GM23338 (cell line): Measurements from ENCODE around the gene KLHDC7A. TPM values are rescaled to one million over a fixed set of nuclear protein-coding genes. Genes with fewer than 3 reads are reported as not detected.
A peak's percentile ranks its signal among the peaks of the same experiment; 100 is the strongest.

Experiments
- ATAC-seq: fragments of 200-7000 bp; cut with Tn5 transposase; 3 replicates; pipeline ENCODE4 v1.9.1; 2020
- DNase-seq: peaks from one replicate; pipeline ENCODE4 v3.0.0-alpha.2; 2015; ENCODE audit warnings: low spot score
- H2AFZ ChIP-seq: fragments of 200-600 bp; sonication (generic); 2 replicates; pipeline ENCODE4 v1.8.0; 2016; ENCODE audit warnings: antibody characterized with exemption, mild to moderate bottlenecking, moderate library complexity
- H3F3A ChIP-seq: fragments of 200-600 bp; sonication (generic); replicated peaks from 2 replicates; pipeline ENCODE4 v1.8.0; 2017; ENCODE audit warnings: antibody characterized with exemption, mixed run types, low read depth
- H3K27ac ChIP-seq: fragments of 200-600 bp; sonication (generic); 2 replicates; pipeline ENCODE4 v1.6.1; 2016; ENCODE audit warnings: low read depth
- H3K27me3 ChIP-seq: fragments of 200-600 bp; sonication (generic); 2 replicates; pipeline ENCODE4 v1.8.0; 2016; ENCODE audit warnings: mild to moderate bottlenecking, mixed run types, moderate library complexity; ENCODE audit not compliant: insufficient read depth
- H3K36me3 ChIP-seq: fragments of 200-600 bp; sonication (generic); 2 replicates; pipeline ENCODE4 v1.8.0; 2016; ENCODE audit warnings: mild to moderate bottlenecking; ENCODE audit not compliant: insufficient read depth
- H3K4me1 ChIP-seq: fragments of 200-600 bp; sonication (generic); 2 replicates; pipeline ENCODE4 v1.8.0; 2016; ENCODE audit warnings: mild to moderate bottlenecking, moderate library complexity; ENCODE audit not compliant: insufficient read depth
- H3K4me2 ChIP-seq: fragments of 200-600 bp; sonication (generic); 2 replicates; pipeline ENCODE4 v1.7.1; 2017; ENCODE audit warnings: mixed run types
- H3K4me3 ChIP-seq: fragments of 200-600 bp; sonication (generic); 2 replicates; pipeline ENCODE4 v1.6.1; 2016; ENCODE audit warnings: mixed run types
- H3K79me2 ChIP-seq: fragments of 200-600 bp; sonication (generic); replicated peaks from 2 replicates; pipeline ENCODE4 v1.8.0; 2017; ENCODE audit warnings: mild to moderate bottlenecking; ENCODE audit not compliant: insufficient read depth
- H3K9me2 ChIP-seq: fragments of 200-600 bp; sonication (generic); 2 replicates; pipeline ENCODE4 v1.8.0; 2017; ENCODE audit not compliant: insufficient read depth
- H4K20me1 ChIP-seq: fragments of 200-600 bp; sonication (generic); replicated peaks from 2 replicates; pipeline ENCODE4 v1.8.0; 2017; ENCODE audit warnings: mild to moderate bottlenecking; ENCODE audit not compliant: insufficient read depth
- H3K27ac Mint-ChIP-seq: 2 replicates; pipeline ENCODE4 v1.8.0; 2020; ENCODE audit warnings: inconsistent platforms, mild to moderate bottlenecking, moderate library complexity, mixed read lengths
- H3K27me3 Mint-ChIP-seq: 3 replicates; pipeline ENCODE4 v1.8.0; 2022; ENCODE audit warnings: low read depth, mild to moderate bottlenecking, moderate library complexity, mixed read lengths, inconsistent platforms; ENCODE audit not compliant: insufficient read depth, poor library complexity
- H3K36me3 Mint-ChIP-seq: 3 replicates; pipeline ENCODE4 v1.8.0; 2021; ENCODE audit warnings: low read depth, mild to moderate bottlenecking, inconsistent platforms, moderate library complexity, mixed read lengths
- H3K4me1 Mint-ChIP-seq: 3 replicates; pipeline ENCODE4 v1.8.0; 2020; ENCODE audit warnings: mild to moderate bottlenecking, inconsistent platforms, mixed read lengths
- H3K4me3 Mint-ChIP-seq: 3 replicates; pipeline ENCODE4 v1.8.0; 2021; ENCODE audit warnings: moderate library complexity, mild to moderate bottlenecking, inconsistent platforms, mixed read lengths
- H3K9me3 Mint-ChIP-seq: 3 replicates; pipeline ENCODE4 v1.8.0; 2020; ENCODE audit warnings: moderate library complexity, mild to moderate bottlenecking, inconsistent platforms, mixed read lengths
- CREB1 ChIP-seq: fragments of 250-450 bp; sonication (Bioruptor Pico); IDR thresholded peaks from 2 replicates; pipeline ENCODE4 v1.5.0; 2020; ENCODE audit warnings: low read depth, mild to moderate bottlenecking, moderate library complexity
- ETS1 ChIP-seq: IDR thresholded peaks from 2 replicates; pipeline ENCODE4 v1.6.1; 2016; ENCODE audit warnings: antibody characterized with exemption
- EZH2 ChIP-seq: fragments of 200-600 bp; sonication (generic); IDR thresholded peaks from one replicate; pipeline ENCODE4 v1.8.0; 2017; ENCODE audit warnings: antibody characterized with exemption, mild to moderate bottlenecking, low read depth; ENCODE audit not compliant: unreplicated experiment
- EZH2phosphoT487 ChIP-seq: fragments of 200-600 bp; sonication (generic); IDR thresholded peaks from one replicate; pipeline ENCODE4 v1.8.1; 2018; ENCODE audit warnings: antibody characterized with exemption; ENCODE audit not compliant: unreplicated experiment
- JUNB ChIP-seq: IDR thresholded peaks from one replicate; pipeline ENCODE4 v1.6.1; 2016; ENCODE audit warnings: antibody characterized with exemption; ENCODE audit not compliant: unreplicated experiment
- NANOG ChIP-seq: IDR thresholded peaks from 2 replicates; pipeline ENCODE4 v1.6.1; 2016; ENCODE audit warnings: antibody characterized with exemption, borderline replicate concordance
- POLR2AphosphoS5 ChIP-seq: IDR thresholded peaks from 2 replicates; pipeline ENCODE4 v1.6.1; 2016; ENCODE audit warnings: antibody characterized with exemption, low read depth
- REST ChIP-seq: IDR thresholded peaks from one replicate; pipeline ENCODE4 v1.6.1; 2018; ENCODE audit warnings: antibody characterized with exemption; ENCODE audit not compliant: unreplicated experiment
- STAT1 ChIP-seq: IDR thresholded peaks from one replicate; pipeline ENCODE4 v1.6.1; 2016; ENCODE audit warnings: antibody characterized with exemption; ENCODE audit not compliant: unreplicated experiment
- ZNF331 ChIP-seq: fragments of 250-450 bp; sonication (Bioruptor Pico); IDR thresholded peaks from 2 replicates; pipeline ENCODE4 v1.5.0; 2020; ENCODE audit warnings: low read depth, mild to moderate bottlenecking, moderate library complexity
- ZNF462 ChIP-seq: fragments of 250-450 bp; sonication (Bioruptor Pico); IDR thresholded peaks from 2 replicates; pipeline ENCODE4 v1.5.0; 2020; ENCODE audit warnings: mild to moderate bottlenecking, moderate library complexity
- polyA plus RNA-seq: library from polyadenylated mRNA; unstranded; fragments of >200 nt; fragmentation: Nextera tagmentation; extraction: Ambion mirVana; gene quantifications from 2 replicates; pipeline ENCODE4 v1.2.1, GENCODE V29; 2016
- total RNA-seq: library from RNA; depleted of rRNA; stranded (reverse); fragments of >200 nt; shearing (Covaris generic); gene quantifications from 2 replicates; pipeline ENCODE4 v1.2.3, GENCODE V29; 2014

Gene KLHDC7A
- total and polyA plus RNA-seq, 2 experiments from 2014 or later: 4.5 to 22.4 TPM

GRCh38 chr1:18463063-18463462 is 17.7 kb upstream of the KLHDC7A start:
- Histone ChIP-seq H3K27ac (no peak overlapping the region), H3K4me3 (no peak overlapping the region), H3K36me3 (no peaks in the 10 kb centered on the region), H3K4me1 (no peaks in the 10 kb centered on the region), H2AFZ (no peak overlapping the region), H3K4me2 (no peak overlapping the region), H3K27me3 (no peaks in the 10 kb centered on the region), H3K79me2 (no peaks in the 10 kb centered on the region), H3K9me2 (no peaks in the 10 kb centered on the region), H3F3A (no peaks in the 10 kb centered on the region), H4K20me1 (no peaks in the 10 kb centered on the region)
- ATAC-seq: no peak
- no peaks in the 10 kb centered on the region for H3K9me3 Mint-ChIP-seq
- H3K36me3 Mint-ChIP-seq: no peaks in the 10 kb centered on the region; the same call in 2 of the 3 replicates
- peaks cover 3% of the 10 kb centered on the region; the same call in 2 of the 3 replicates for H3K4me1 Mint-ChIP-seq
- no peak overlapping the region for H3K4me3 Mint-ChIP-seq
- TF ChIP-seq ZNF331 (CRISPR knock-in tag): no peak
- TF ChIP-seq NANOG: no peak
- H3K27ac Mint-ChIP-seq: no peak overlapping the region
- H3K27me3 Mint-ChIP-seq: peaks cover 3% of the 10 kb centered on the region
- DNase-seq: no peak

- H3K9me2 ChIP-seq: no peaks in the 10 kb centered on the region
- Mint-ChIP-seq H3K9me3 (no peaks in the 10 kb centered on the region), H3K27me3 (peaks cover 3% of the 10 kb centered on the region), H3K27ac (no peak overlapping the region), H3K4me3 (no peak overlapping the region), H3K4me1 (peaks cover 3% of the 10 kb centered on the region; the same call in 2 of the 3 replicates), H3K36me3 (peaks cover 2% of the 10 kb centered on the region; the same call in 1 of the 3 replicates)
- no peaks in the 10 kb centered on the region for H3K4me1 ChIP-seq
- no peaks in the 10 kb centered on the region for H3K27me3 ChIP-seq
- no peak overlapping the region for H3K4me2 ChIP-seq
- DNase-seq (no peak), ATAC-seq (no peak)
- H2AFZ ChIP-seq: 0 out of 2 replicates have a peak overlapping the region, but pooled peaks have one; percentile 38
- no peaks in the 10 kb centered on the region for H3K79me2 ChIP-seq
- H3K36me3 ChIP-seq: no peaks in the 10 kb centered on the region
- H4K20me1 ChIP-seq: no peaks in the 10 kb centered on the region
- H3F3A ChIP-seq: no peaks in the 10 kb centered on the region
- no peak overlapping the region for H3K4me3 ChIP-seq
- no peak overlapping the region for H3K27ac ChIP-seq
- TF ChIP-seq CREB1 (CRISPR knock-in tag) (no peak), JUNB (no peak), EZH2phosphoT487 (no peak), ETS1 (no peak), NANOG (no peak), ZNF331 (CRISPR knock-in tag) (no peak), POLR2AphosphoS5 (no peak), REST (no peak), ZNF462 (CRISPR knock-in tag) (no peak), EZH2 (no peak), STAT1 (no peak)
Measured at GRCh38 chr1:18463984-18464664, 16.6 kb upstream of the KLHDC7A start.
